Heart right ventricle (tissue), 16 donors: ENCODE results near the gene IFFO2. TPM values are rescaled to one million over a fixed set of nuclear protein-coding genes. Genes with fewer than 3 reads are reported as not detected.

Experiments used
- ATAC-seq, 8 donors: fragments of 200-7000 bp; cut with Tn5 transposase; one replicate each; pipeline ENCODE4 v1.9.1; 2020; ENCODE audit warnings: mild to moderate bottlenecking in 8 of 8, moderate library complexity in 8 of 8, moderate number of reproducible peaks in 1 of 8
- DNase-seq, 2 donors: peaks; one replicate each; pipeline ENCODE4 v3.0.0-alpha.2; 2020
- H3K27ac ChIP-seq, 10 donors: fragments of 200-600 bp; sonication (generic) in 2 of 10; one replicate each; pipeline versions ENCODE4 v1.5.0 to v1.8.0; 2020 to 2022; ENCODE audit warnings: mild to moderate bottlenecking in 3 of 10
- H3K27me3 ChIP-seq, 7 donors: fragments of 200-600 bp; one replicate each; pipeline ENCODE4 v1.8.0; 2021 to 2022; ENCODE audit warnings: mild to moderate bottlenecking in 2 of 7
- H3K36me3 ChIP-seq, 9 donors: fragments of 200-600 bp; sonication (generic) in 1 of 9; one replicate each; pipeline versions ENCODE4 v1.5.0 to v1.8.0; 2020 to 2022; ENCODE audit warnings: mild to moderate bottlenecking in 2 of 9
- H3K4me1 ChIP-seq, 9 donors: fragments of 200-600 bp; sonication (generic) in 1 of 9; one replicate each; pipeline versions ENCODE4 v1.5.0 to v1.8.0; 2020 to 2022; ENCODE audit warnings: mild to moderate bottlenecking in 4 of 9
- H3K4me3 ChIP-seq, 10 donors: fragments of 200-600 bp; sonication (generic) in 2 of 10; one replicate each; pipeline versions ENCODE4 v1.5.0 to v1.8.0; 2020 to 2022; ENCODE audit warnings: mild to moderate bottlenecking in 7 of 10, moderate library complexity in 2 of 10
- H3K9me3 ChIP-seq, 11 donors: fragments of 200-600 bp in 10 of 11; sonication (generic) in 2 of 11; one replicate each; pipeline versions ENCODE4 v1.5.0 to v1.8.0; 2013 to 2022; ENCODE audit warnings: mild to moderate bottlenecking in 2 of 11, control low read depth in 1 of 11, moderate library complexity in 1 of 11
- CTCF ChIP-seq, 9 donors: fragments of 200-600 bp; sonication (generic) in 2 of 9; IDR thresholded peaks; one replicate each; pipeline versions ENCODE4 v1.5.0 to v1.8.0; 2021 to 2022; ENCODE audit warnings: antibody characterized with exemption in 9 of 9, mild to moderate bottlenecking in 5 of 9, moderate library complexity in 1 of 9
- whole genome bisulfite sequencing, 2 donors: extraction: QIAGEN DNeasy Blood & Tissue Kit; methylation state at CpG; one replicate each; pipeline ENCODE4 v1.1.7; 2013; ENCODE audit warnings: inconsistent platforms in 1 of 2; 5-methylcytosine and 5-hydroxymethylcytosine counted together
- intact Hi-C, 10 donors: fragments of 100-400 bp; cut with DNase I; formaldehyde crosslinking; loops; one replicate each; pipeline versions ENCODE4 v1.11.1 to v1.14.2; 2022
- polyA plus RNA-seq, 2 donors: library from polyadenylated mRNA; stranded (reverse); fragments of 200-250 nt; gene quantifications; one replicate each; pipeline ENCODE4 v1.2.3, GENCODE V29; 2013
- total RNA-seq, 10 donors: library from RNA; stranded (reverse); fragmentation: NEBNext Ultra II Directional in 3 of 10; extraction: Animal tissue kit (Norgen Biotek cat#: 25700) in 3 of 10; gene quantifications; one replicate each; pipeline versions ENCODE4 v1.2.1 to v1.2.4, GENCODE V29; 2021 to 2023
- donor health status: Arrhythmogenic right ventricular cardiomyopathy.
- donor health status: ischemic (EF 13 %, LVEDD 7.1; RV severe dilation, severe dysfunction).
- donor health status: healthy with polysubstance abuse.
- donor health status: DM: no; HTN: yes; CAD: no.
- donor health status: DM: no; HTN: no; CAD: no.
- donor health status: ischemic (EF 25% LVEDD 6.9; RV normal size, moderate dysfunction).
- donor health status: ischemic (EF 25% LVEDD 5.7; RV mildly dilated, moderate dysfunction).
- donor health status: healthy.
- donor health status: DM: yes; HTN: yes; CAD: no.
- donor health status: Ischemic cardiomyopathy.
- donor health status: ischemic (EF 35%, LVEDD 5.7; RV mildly dilated, moderate dysfunction).
- donor health status: nonischemic (EF 11% LVEDD 7.7; RV severe dilation, severe dysfunction).
- donor health status: DM: yes; HTN: yes; CAD: no.
- donor health status: PGD.
- donor health status: ischemic (EF 29% LVEDD 5.4; RV normal size, mild dysfunction).
- donor health status: nonischemic (EF 23%, LVEDD 6.1; RV moderate dilation, normal function).

IFFO2 gene
- total and polyA plus RNA-seq, 12 donors, result 2.2 to 8.2 (median 4.6) TPM

GRCh38 chr1:18919197-18919905, 37.1 kb downstream of the IFFO2 start:
- peaks cover 22 to 49% (median 43%) of the 10 kb centered on the region in 9 donors for H3K4me1 ChIP-seq
- ATAC-seq (no peak), DNase-seq (no peak)
- peaks cover 0 to 60% (median 0%) of the 10 kb centered on the region in 9 donors for H3K36me3 ChIP-seq
- no peaks in the 10 kb centered on the region for H3K9me3 ChIP-seq
- H3K27me3 ChIP-seq, result no peaks in the 10 kb centered on the region
- no peak overlapping the region for H3K27ac ChIP-seq
- WGBS, 2 donors, result 91% methylated on average over 31 of the region's 31 CpGs
- no peak for TF ChIP-seq CTCF (IDR thresholded peaks at IDR 0.05)
- intact Hi-C loops, result loop anchor here in 3 of 10 donors (5.0 to 10.0 kb wide), 3 partner anchors 33 to 155 kb away; partner anchors contain the start of gene IFFO2 (in 1 of the 3)
- no peak overlapping the region for H3K4me3 ChIP-seq

- H3K36me3 ChIP-seq, result peaks cover 0 to 60% (median 0%) of the 10 kb centered on the region in 9 donors
- DNase-seq, result no peak
- no peak overlapping the region for H3K27ac ChIP-seq
- H3K9me3 ChIP-seq, result no peaks in the 10 kb centered on the region
- H3K27me3 ChIP-seq, result no peaks in the 10 kb centered on the region
- H3K4me1 ChIP-seq, result peaks cover 17 to 49% (median 36%) of the 10 kb centered on the region in 9 donors
- 94 to 96% methylated on average over 14 of the region's 14 CpGs for WGBS, 2 donors
- H3K4me3 ChIP-seq, result no peak overlapping the region
- intact Hi-C loops, result loop anchor here in 3 of 10 donors (5.0 to 10.0 kb wide), 3 partner anchors 34 to 156 kb away; partner anchors contain the start of gene IFFO2 (in 1 of the 3)
- TF ChIP-seq CTCF (IDR thresholded peaks at IDR 0.05), result no peak
- ATAC-seq, result no peak
Measured at GRCh38 chr1:18918417-18918816, 38.1 kb downstream of the IFFO2 start.

- TF ChIP-seq CTCF (IDR thresholded peaks at IDR 0.05), result no peak
- Histone ChIP-seq H3K27ac (no peak overlapping the region), H3K27me3 (no peaks in the 10 kb centered on the region), H3K36me3 (peaks cover 0 to 60% (median 0%) of the 10 kb centered on the region in 9 donors), H3K4me1 (peaks cover 8 to 49% (median 33%) of the 10 kb centered on the region in 9 donors), H3K4me3 (no peak overlapping the region), H3K9me3 (no peaks in the 10 kb centered on the region)
- no peak for ATAC-seq
- DNase-seq, result no peak
- 93 to 94% methylated on average over 30 of the region's 30 CpGs for WGBS, 2 donors
- intact Hi-C loops, result loop anchor here in 3 of 10 donors (5.0 to 10.0 kb wide), 3 partner anchors 35 to 158 kb away; partner anchors contain the start of gene IFFO2 (in 1 of the 3)
Measured at GRCh38 chr1:18917071-18917799, 39.2 kb downstream of the IFFO2 start.

- intact Hi-C loops, result loop anchor here in 3 of 10 donors (5.0 to 10.0 kb wide), 3 partner anchors 37 to 159 kb away; partner anchors contain the start of gene IFFO2 (in 1 of the 3)
- peaks cover 4 to 33% (median 20%) of the 10 kb centered on the region in 9 donors for H3K4me1 ChIP-seq
- H3K27ac ChIP-seq, result peak overlapping the region in 8 of 10 donors; percentile 12 to 81 (median 49)
- peaks cover 0 to 71% (median 8%) of the 10 kb centered on the region in 9 donors for H3K36me3 ChIP-seq
- no peak for ATAC-seq
- 93% methylated on average over 7 of the region's 7 CpGs for WGBS, 2 donors
- H3K4me3 ChIP-seq, result no peak overlapping the region
- no peaks in the 10 kb centered on the region for H3K9me3 ChIP-seq
- no peaks in the 10 kb centered on the region for H3K27me3 ChIP-seq
- no peak for DNase-seq
- no peak for TF ChIP-seq CTCF (IDR thresholded peaks at IDR 0.05)
Measured at GRCh38 chr1:18915341-18915740, 41.1 kb downstream of the IFFO2 start.
